Karpas-422 (cell line): Measurements from ENCODE around the gene IPO11. TPM values are rescaled to one million over a fixed set of nuclear protein-coding genes. Genes with fewer than 3 reads are reported as not detected.

ENCODE experiments used
- DNase-seq: peaks from one replicate; pipeline ENCODE4 v3.0.0-alpha.2; 2015
- H2AFZ ChIP-seq: fragments of 200-600 bp; sonication (generic); 2 replicates; pipeline ENCODE4 v1.6.1; 2014; ENCODE audit warnings: antibody characterized with exemption, low read length, mixed read lengths
- H3K27ac ChIP-seq: fragments of 200-600 bp; sonication (generic); 2 replicates; pipeline ENCODE4 v1.5.1; 2014; ENCODE audit warnings: mild to moderate bottlenecking, low read length, moderate library complexity
- H3K27me3 ChIP-seq: fragments of 200-600 bp; sonication (generic); 2 replicates; pipeline ENCODE4 v1.6.1; 2014; ENCODE audit warnings: low read length, mixed read lengths
- H3K36me3 ChIP-seq: fragments of 200-600 bp; sonication (generic); 2 replicates; pipeline ENCODE4 v1.6.1; 2014; ENCODE audit warnings: low read length, mixed read lengths; ENCODE audit not compliant: insufficient read depth
- H3K4me1 ChIP-seq: fragments of 200-600 bp; sonication (generic); 2 replicates; pipeline ENCODE4 v1.6.1; 2014; ENCODE audit warnings: mild to moderate bottlenecking, low read length, mixed read lengths
- H3K4me2 ChIP-seq: fragments of 200-600 bp; sonication (generic); 2 replicates; pipeline ENCODE4 v1.6.1; 2014; ENCODE audit warnings: low read length, low read depth, mild to moderate bottlenecking; ENCODE audit not compliant: poor library complexity, severe bottlenecking
- H3K4me3 ChIP-seq: fragments of 200-600 bp; sonication (generic); 2 replicates; pipeline ENCODE4 v1.5.1; 2014; ENCODE audit warnings: mild to moderate bottlenecking, antibody characterized with exemption, low read length, mixed read lengths
- H3K79me2 ChIP-seq: fragments of 200-600 bp; sonication (generic); 2 replicates; pipeline ENCODE4 v1.6.1; 2014; ENCODE audit warnings: mild to moderate bottlenecking, low read length, mixed read lengths
- H3K9ac ChIP-seq: fragments of 200-600 bp; sonication (generic); 2 replicates; pipeline ENCODE4 v1.6.0; 2014; ENCODE audit warnings: low read length
- H3K9me2 ChIP-seq: fragments of 200-600 bp; sonication (generic), shearing (Covaris generic); replicated peaks from 2 replicates; pipeline ENCODE4 v1.6.0; 2014; ENCODE audit warnings: mild to moderate bottlenecking, low read length, moderate library complexity; ENCODE audit not compliant: insufficient read depth
- H3K9me3 ChIP-seq: fragments of 300-700, 200-600 bp; sonication (generic); 2 replicates; pipeline ENCODE4 v1.6.1; 2014; ENCODE audit warnings: low read length, mixed read lengths
- H4K20me1 ChIP-seq: fragments of 200-600 bp; sonication (generic); 2 replicates; pipeline ENCODE4 v1.6.1; 2014; ENCODE audit warnings: mild to moderate bottlenecking, antibody characterized with exemption, low read length, low read depth; ENCODE audit not compliant: insufficient read depth
- total RNA-seq: library from RNA; depleted of rRNA; stranded (reverse); fragments of >200 nt; shearing (Covaris generic); gene quantifications from 2 replicates; pipeline ENCODE4 v1.2.3, GENCODE V29; 2014; ENCODE audit warnings: low replicate concordance

The IPO11 gene
- total RNA-seq, 1 experiment from 2014 or later: 31.5 TPM

GRCh38 chr5:62533597-62533996 is 121.0 kb downstream of the IPO11 start:
- H3K4me3 ChIP-seq: no peak overlapping the region
- H3K79me2 ChIP-seq: peaks cover 12% of the 10 kb centered on the region
- no peaks in the 10 kb centered on the region for H3K9me2 ChIP-seq
- no peaks in the 10 kb centered on the region for H4K20me1 ChIP-seq
- no peak overlapping the region for H3K27ac ChIP-seq
- H3K27me3 ChIP-seq: no peaks in the 10 kb centered on the region
- H3K36me3 ChIP-seq: peaks cover 12% of the 10 kb centered on the region; the same call in 1 of the 2 replicates
- no peak for DNase-seq
- H3K9ac ChIP-seq: no peak overlapping the region
- H3K4me2 ChIP-seq: no peak overlapping the region
- no peaks in the 10 kb centered on the region for H3K4me1 ChIP-seq
- no peaks in the 10 kb centered on the region for H3K9me3 ChIP-seq
- H2AFZ ChIP-seq: no peak overlapping the region

GRCh38 chr5:62534461-62535236 is 122.1 kb downstream of the IPO11 start:
- no peaks in the 10 kb centered on the region for H3K9me3 ChIP-seq

GRCh38 chr5:62536232-62536631 is 123.7 kb downstream of the IPO11 start:
- no peaks in the 10 kb centered on the region for H4K20me1 ChIP-seq
- H3K36me3 ChIP-seq: peaks cover 13% of the 10 kb centered on the region; the same call in 1 of the 2 replicates
- no peak overlapping the region for H3K27ac ChIP-seq
- no peaks in the 10 kb centered on the region for H3K9me3 ChIP-seq
- no peak for DNase-seq
- peaks cover 10% of the 10 kb centered on the region for H3K79me2 ChIP-seq
- H3K4me1 ChIP-seq: no peaks in the 10 kb centered on the region
- no peaks in the 10 kb centered on the region for H3K9me2 ChIP-seq
- no peak overlapping the region for H3K4me3 ChIP-seq
- no peaks in the 10 kb centered on the region for H3K27me3 ChIP-seq
- H3K9ac ChIP-seq: no peak overlapping the region
- H3K4me2 ChIP-seq: no peak overlapping the region
- no peak overlapping the region for H2AFZ ChIP-seq

More at GRCh38 chr5:62534461-62535236, 122.1 kb downstream of the IPO11 start:
- H4K20me1 ChIP-seq: no peaks in the 10 kb centered on the region
- no peak overlapping the region for H3K9ac ChIP-seq
- H3K9me2 ChIP-seq: no peaks in the 10 kb centered on the region
- no peak overlapping the region for H3K27ac ChIP-seq
- H3K4me1 ChIP-seq: no peaks in the 10 kb centered on the region
- DNase-seq: no peak
- H3K4me3 ChIP-seq: no peak overlapping the region
- H3K79me2 ChIP-seq: peaks cover 10% of the 10 kb centered on the region
- H3K36me3 ChIP-seq: peaks cover 12% of the 10 kb centered on the region; the same call in 1 of the 2 replicates
- H3K27me3 ChIP-seq: no peaks in the 10 kb centered on the region
- H2AFZ ChIP-seq: no peak overlapping the region
- no peak overlapping the region for H3K4me2 ChIP-seq

GRCh38 chr5:62536783-62537182 is 124.2 kb downstream of the IPO11 start:
- Histone ChIP-seq H3K79me2 (peaks cover 10% of the 10 kb centered on the region), H3K4me2 (no peak overlapping the region), H2AFZ (no peak overlapping the region), H3K9ac (no peak overlapping the region), H3K9me2 (no peaks in the 10 kb centered on the region), H3K4me3 (no peak overlapping the region), H3K4me1 (no peaks in the 10 kb centered on the region), H3K9me3 (no peaks in the 10 kb centered on the region), H4K20me1 (no peaks in the 10 kb centered on the region), H3K27ac (no peak overlapping the region), H3K27me3 (no peaks in the 10 kb centered on the region), H3K36me3 (peaks cover 12% of the 10 kb centered on the region; the same call in 1 of the 2 replicates)
- DNase-seq: no peak

- no peaks in the 10 kb centered on the region for H3K27me3 ChIP-seq
- no peaks in the 10 kb centered on the region for H3K9me3 ChIP-seq
- no peaks in the 10 kb centered on the region for H4K20me1 ChIP-seq
- no peaks in the 10 kb centered on the region for H3K9me2 ChIP-seq
- H3K4me2 ChIP-seq: no peak overlapping the region
- no peak overlapping the region for H2AFZ ChIP-seq
- H3K27ac ChIP-seq: no peak overlapping the region
- peaks cover 10% of the 10 kb centered on the region for H3K79me2 ChIP-seq
- no peak overlapping the region for H3K9ac ChIP-seq
- no peaks in the 10 kb centered on the region for H3K4me1 ChIP-seq
- DNase-seq: peak; percentile 43
- H3K4me3 ChIP-seq: no peak overlapping the region
- peaks cover 14% of the 10 kb centered on the region; the same call in 1 of the 2 replicates for H3K36me3 ChIP-seq
Observed at GRCh38 chr5:62538017-62538942, 125.7 kb downstream of the IPO11 start.

GRCh38 chr5:62542720-62543119 is 130.2 kb downstream of the IPO11 start:
- no peaks in the 10 kb centered on the region for H3K9me2 ChIP-seq
- no peak for DNase-seq

GRCh38 chr5:62547945-62548630 is 135.5 kb downstream of the IPO11 start:
- no peaks in the 10 kb centered on the region for H3K27me3 ChIP-seq
- no peak overlapping the region for H3K9ac ChIP-seq
- no peak for DNase-seq
- no peak overlapping the region for H2AFZ ChIP-seq
- H3K4me3 ChIP-seq: no peak overlapping the region
- H3K4me2 ChIP-seq: no peak overlapping the region
- no peaks in the 10 kb centered on the region for H3K4me1 ChIP-seq
- peaks cover under 1% of the 10 kb centered on the region; the same call in 1 of the 2 replicates for H3K36me3 ChIP-seq
- peaks cover 3% of the 10 kb centered on the region; the same call in 1 of the 2 replicates for H3K79me2 ChIP-seq
- H3K27ac ChIP-seq: no peak overlapping the region
- no peaks in the 10 kb centered on the region for H4K20me1 ChIP-seq
- H3K9me2 ChIP-seq: no peaks in the 10 kb centered on the region
- H3K9me3 ChIP-seq: no peaks in the 10 kb centered on the region

More at GRCh38 chr5:62542720-62543119, 130.2 kb downstream of the IPO11 start:
- peaks cover 11% of the 10 kb centered on the region; the same call in 1 of the 2 replicates for H3K36me3 ChIP-seq
- no peaks in the 10 kb centered on the region for H3K9me3 ChIP-seq
- no peaks in the 10 kb centered on the region for H3K4me1 ChIP-seq
- no peaks in the 10 kb centered on the region for H3K79me2 ChIP-seq
- no peak overlapping the region for H3K4me3 ChIP-seq
- no peaks in the 10 kb centered on the region for H4K20me1 ChIP-seq
- H3K9ac ChIP-seq: no peak overlapping the region
- no peak overlapping the region for H2AFZ ChIP-seq
- H3K4me2 ChIP-seq: no peak overlapping the region
- H3K27me3 ChIP-seq: no peaks in the 10 kb centered on the region
- H3K27ac ChIP-seq: no peak overlapping the region
